HG03039 (cell line): Measurements from ENCODE around the gene GREM2.

Experiments used
- ATAC-seq: cut with Tn5 transposase; IDR thresholded peaks from one replicate; pipeline ENCODE4 v1.9.1; 2021; ENCODE audit warnings: mild to moderate bottlenecking, moderate library complexity; ENCODE audit not compliant: unreplicated experiment

Gene GREM2

DNA sequence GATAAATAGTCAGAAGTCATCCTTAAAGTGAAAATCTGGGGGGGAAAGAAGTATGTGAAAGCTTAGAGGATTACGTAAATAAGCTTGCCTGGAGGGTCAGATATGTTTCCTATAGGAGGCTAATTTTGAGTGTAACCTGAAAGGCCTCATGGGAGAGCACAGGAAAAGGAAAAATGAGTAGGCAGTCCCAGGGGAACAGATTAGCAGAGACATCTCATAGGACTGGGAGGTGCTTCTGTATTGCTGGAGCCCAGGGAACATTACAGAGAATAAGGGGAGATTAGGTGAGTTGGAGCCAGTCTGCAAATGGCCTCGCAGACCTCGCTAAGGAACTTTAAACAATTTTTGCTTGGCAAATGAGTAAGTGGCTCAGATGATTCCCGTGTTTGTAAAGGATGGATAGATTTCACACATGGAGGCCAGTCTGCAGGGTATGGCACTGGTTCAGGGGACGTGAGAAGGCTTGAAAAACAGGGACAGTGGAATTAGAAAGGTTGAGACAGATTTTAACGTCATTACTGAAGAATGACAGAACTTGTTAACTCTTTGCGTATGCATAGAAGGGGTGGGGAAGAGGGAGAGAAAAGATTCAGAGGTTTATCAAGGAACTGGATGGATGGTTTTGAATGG is 149.1 kb downstream of the GREM2 start:
- no peak for ATAC-seq

DNA sequence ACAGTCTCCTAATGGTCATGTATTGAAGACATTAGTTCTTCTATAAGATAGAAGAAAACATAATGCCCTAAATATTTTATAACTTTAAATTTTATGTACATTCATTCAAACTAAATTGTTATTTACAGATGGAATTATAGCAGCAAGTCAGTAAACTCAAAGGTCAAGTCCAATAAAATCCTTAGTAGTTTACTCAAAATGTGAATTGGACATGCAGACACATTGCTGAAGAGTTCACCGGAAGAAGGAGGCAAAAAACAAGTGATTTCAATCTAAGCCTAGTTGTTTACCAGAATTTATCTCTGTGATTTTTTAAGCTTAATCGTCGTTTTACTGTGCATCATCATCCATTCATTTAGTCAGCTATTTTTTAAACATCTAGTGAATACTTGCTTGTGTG is 149.7 kb downstream of the GREM2 start:
- ATAC-seq = no peak

DNA sequence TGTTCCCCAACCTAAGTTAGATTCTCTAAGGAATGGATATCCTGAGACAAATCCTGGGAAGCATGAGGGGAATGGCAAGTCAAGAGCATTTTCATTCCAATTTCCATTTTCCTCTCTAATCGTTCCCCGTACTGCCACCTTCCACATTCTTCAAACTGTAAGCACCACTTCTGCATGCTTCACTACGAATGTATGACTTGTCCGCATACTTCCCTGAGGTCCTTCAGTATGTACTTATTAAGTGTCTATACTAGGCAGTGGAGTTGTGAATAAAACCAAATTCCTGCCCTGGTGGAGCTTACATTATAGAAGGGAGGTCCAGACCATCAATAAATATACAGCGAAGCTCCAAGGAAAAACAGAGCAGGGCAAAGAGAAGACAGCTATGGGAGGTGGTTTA is 154.8 kb downstream of the GREM2 start:
- ATAC-seq = no peak

DNA sequence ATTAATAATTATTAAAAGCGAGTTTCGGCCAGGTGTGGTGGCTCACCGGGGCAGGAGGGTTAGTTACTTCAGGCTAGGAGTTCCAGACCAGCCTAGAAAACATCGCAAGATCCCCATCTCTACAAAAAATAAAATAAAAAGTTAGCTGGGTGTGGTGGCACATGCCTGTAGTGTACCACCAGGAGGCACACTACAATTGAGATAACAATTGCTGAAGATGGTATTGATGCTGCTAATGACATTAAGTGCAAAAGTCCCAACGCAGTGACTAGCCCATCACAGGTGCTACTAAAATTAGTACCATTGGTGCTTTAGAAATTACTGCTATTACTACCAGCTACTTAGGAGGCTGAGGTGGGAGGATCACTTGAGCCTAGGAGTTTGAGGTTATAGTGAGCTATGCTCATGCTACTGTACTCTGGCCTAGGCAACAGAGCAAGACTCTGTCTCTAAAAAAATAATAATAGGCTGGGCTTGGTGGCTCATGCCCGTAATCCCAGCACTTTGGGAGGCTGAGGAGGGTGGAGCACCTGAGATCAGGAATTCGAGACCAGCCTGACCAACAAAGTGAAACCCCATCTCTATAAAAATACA is 156.6 kb downstream of the GREM2 start:
- ATAC-seq = no peak

GRCh38 chr1:240445369-240445768 is 166.6 kb downstream of the GREM2 start:
- ATAC-seq = no peak

DNA sequence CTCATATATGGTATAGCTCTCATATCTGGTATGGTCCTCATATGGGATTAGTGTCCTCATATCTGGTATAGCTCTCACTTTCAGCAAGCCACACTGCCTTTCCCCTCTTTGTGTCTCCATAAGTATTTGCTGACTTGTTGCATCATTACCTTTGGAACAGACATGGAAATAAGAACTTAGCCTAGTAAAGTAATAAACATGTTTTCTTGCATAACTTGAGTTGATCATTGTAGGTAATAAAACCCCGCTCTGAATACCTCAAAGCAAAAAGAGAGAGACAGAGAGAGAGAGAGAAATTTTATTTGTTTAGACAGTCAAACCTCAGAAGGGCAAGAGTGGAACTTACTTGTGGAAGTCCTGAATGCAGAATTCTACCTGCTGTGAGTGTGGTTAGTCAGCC is 170.3 kb downstream of the GREM2 start:
- no peak for ATAC-seq
